SK-N-SH treated with all-trans-retinoic acid at 6 μM for 48 hours (cell line): ENCODE data around the gene CHST14.

Experiments
- ATAC-seq: fragments of 200-7000 bp; cut with Tn5 transposase; 3 replicates; pipeline ENCODE4 v1.9.1; 2020; ENCODE audit warnings: mild to moderate bottlenecking, moderate library complexity
- ARNTL ChIP-seq: fragments of 450-650 bp; formaldehyde crosslinking; IDR thresholded peaks from 2 replicates; pipeline ENCODE4 v1.5.0; 2020; ENCODE audit warnings: low read depth, mild to moderate bottlenecking, moderate library complexity, borderline replicate concordance
- BACH2 ChIP-seq: fragments of 250-450 bp; sonication (Bioruptor Pico); IDR thresholded peaks from 2 replicates; pipeline ENCODE4 v1.9.0; 2021; ENCODE audit warnings: mild to moderate bottlenecking, borderline replicate concordance
- CREB5 ChIP-seq: fragments of 250-450 bp; sonication (Bioruptor Pico); IDR thresholded peaks from 2 replicates; pipeline ENCODE4 v1.5.1; 2020; ENCODE audit warnings: low read depth, mild to moderate bottlenecking, moderate library complexity
- CSDC2 ChIP-seq: fragments of 250-450 bp; sonication (Bioruptor Pico); IDR thresholded peaks from 2 replicates; pipeline ENCODE4 v1.5.0; 2020; ENCODE audit warnings: mild to moderate bottlenecking, moderate library complexity
- GLIS3 ChIP-seq: fragments of 250-450 bp; sonication (Bioruptor Pico); IDR thresholded peaks from 2 replicates; pipeline ENCODE4 v1.5.0; 2020; ENCODE audit warnings: mild to moderate bottlenecking, moderate library complexity
- ISL1 ChIP-seq: fragments of 250-450 bp; sonication (Bioruptor Pico); IDR thresholded peaks from 2 replicates; pipeline ENCODE4 v2.1.2; 2022; ENCODE audit warnings: mild to moderate bottlenecking, moderate library complexity
- OSR1 ChIP-seq: fragments of 250-450 bp; sonication (Bioruptor Pico); IDR thresholded peaks from 2 replicates; pipeline ENCODE4 v1.8.0; 2022; ENCODE audit warnings: moderate library complexity, mild to moderate bottlenecking, inconsistent platforms
- PATZ1 ChIP-seq: fragments of 250-450 bp; sonication (Bioruptor Pico); IDR thresholded peaks from 2 replicates; pipeline ENCODE4 v1.8.0; 2020; ENCODE audit warnings: mild to moderate bottlenecking, moderate library complexity, borderline replicate concordance
- POU6F1 ChIP-seq: fragments of 250-450 bp; sonication (Bioruptor Pico); IDR thresholded peaks from 2 replicates; pipeline ENCODE4 v1.8.0; 2021; ENCODE audit warnings: low read depth, mild to moderate bottlenecking, moderate library complexity, borderline replicate concordance
- PPARA ChIP-seq: fragments of 250-450 bp; sonication (Bioruptor Pico); IDR thresholded peaks from 2 replicates; pipeline ENCODE4 v1.5.0; 2020; ENCODE audit warnings: mild to moderate bottlenecking, borderline replicate concordance
- RARB ChIP-seq: fragments of 250-450 bp; sonication (Bioruptor Pico); IDR thresholded peaks from 2 replicates; pipeline ENCODE4 v1.8.0; 2021; ENCODE audit warnings: mild to moderate bottlenecking, moderate library complexity
- SNAI2 ChIP-seq: fragments of 250-450 bp; sonication (Bioruptor Pico); IDR thresholded peaks from 2 replicates; pipeline ENCODE4 v1.5.0; 2020; ENCODE audit warnings: mild to moderate bottlenecking, moderate library complexity
- TCF4 ChIP-seq: fragments of 250-450 bp; sonication (Bioruptor Pico); IDR thresholded peaks from 2 replicates; pipeline ENCODE4 v1.8.0; 2021; ENCODE audit warnings: mild to moderate bottlenecking, moderate library complexity, borderline replicate concordance
- TOX ChIP-seq: fragments of 250-450 bp; sonication (Bioruptor Pico); IDR thresholded peaks from 2 replicates; pipeline ENCODE4 v1.8.0; 2021; ENCODE audit warnings: mild to moderate bottlenecking, moderate library complexity, borderline replicate concordance
- TSHZ2 ChIP-seq: fragments of 250-450 bp; sonication (Bioruptor Pico); IDR thresholded peaks from 2 replicates; pipeline ENCODE4 v1.5.0; 2020; ENCODE audit warnings: mild to moderate bottlenecking, moderate library complexity
- ZC3H10 ChIP-seq: fragments of 250-450 bp; sonication (Bioruptor Pico); IDR thresholded peaks from 2 replicates; pipeline ENCODE4 v1.5.1; 2021; ENCODE audit warnings: mild to moderate bottlenecking, moderate library complexity
- ZFP30 ChIP-seq: fragments of 450-650 bp; formaldehyde crosslinking; IDR thresholded peaks from 2 replicates; pipeline ENCODE4 v1.5.0; 2022; ENCODE audit warnings: mild to moderate bottlenecking, moderate library complexity
- ZNF70 ChIP-seq: fragments of 450-650 bp; formaldehyde crosslinking; IDR thresholded peaks from 2 replicates; pipeline ENCODE4 v1.5.0; 2020; ENCODE audit warnings: mild to moderate bottlenecking, moderate library complexity
- ZNF8 ChIP-seq: fragments of 450-650 bp; formaldehyde crosslinking; IDR thresholded peaks from 2 replicates; pipeline ENCODE4 v1.5.0; 2020; ENCODE audit warnings: mild to moderate bottlenecking, moderate library complexity

CHST14 gene

GRCh38 chr15:40489274-40490175 is 18.7 kb downstream of the CHST14 start (continued):
- TF ChIP-seq TCF4 (no peak), RARB (no peak), ZNF70 (no peak), SNAI2 (no peak), ZNF8 (no peak)
- TF ChIP-seq, all 23 proteins: peak for 0

- TF ChIP-seq ZFP30 (CRISPR knock-in tag) (no peak), BACH2 (CRISPR knock-in tag) (no peak), TOX (CRISPR knock-in tag) (no peak), PPARA (CRISPR knock-in tag) (no peak), POU6F1 (no peak), ZNF8 (no peak), CREB5 (no peak), ISL1 (no peak), PATZ1 (CRISPR knock-in tag) (no peak)
- TF ChIP-seq, all 23 proteins: peak for 0
- ATAC-seq = no peak
These were observed 22.5 kb downstream of the CHST14 start for GRCh38 chr15:40493089-40493840.

GRCh38 chr15:40495516-40495915 is 24.7 kb downstream of the CHST14 start:
- ATAC-seq = no peak
- TF ChIP-seq ARNTL (CRISPR knock-in tag) (no peak), ZC3H10 (CRISPR knock-in tag) (no peak), ZNF70 (no peak), TOX (CRISPR knock-in tag) (no peak), ZNF8 (no peak), POU6F1 (no peak), CSDC2 (CRISPR knock-in tag) (no peak), GLIS3 (CRISPR knock-in tag) (no peak), OSR1 (CRISPR knock-in tag) (no peak), CREB5 (no peak), PPARA (CRISPR knock-in tag) (no peak), ISL1 (no peak), TSHZ2 (CRISPR knock-in tag) (no peak)
